HepG2 (cell line): ENCODE results near the gene KMT2B. TPM values are rescaled to one million over a fixed set of nuclear protein-coding genes. Genes with fewer than 3 reads are reported as not detected.

Experiments used
- ATAC-seq: fragments of 200-7000 bp; cut with Tn5 transposase; 3 replicates; pipeline ENCODE4 v1.9.1; 2020; ENCODE audit warnings: mild to moderate bottlenecking, moderate library complexity
- BruUV-seq: library from RNA; stranded (reverse); fragments of 400-500 nt; replicated peaks from 2 replicates; lab custom pipeline; 2021; lab: Mats Ljungman, UMichigan
- CTCF ChIA-PET: fragments of 300-600 bp; formaldehyde crosslinking; extraction: SDS; loops from one replicate; lab custom pipeline; 2021; ENCODE audit warnings: low total read pairs, inconsistent platforms, low intra/inter-chr PET ratio; lab: Yijun Ruan, JAX
- POLR2A ChIA-PET: fragments of 350-600 bp; sonication (Branson Sonifier 250); formaldehyde crosslinking; loops from one replicate; lab custom pipeline; 2020; ENCODE audit warnings: antibody characterized with exemption, inconsistent platforms; lab: Yijun Ruan, JAX
- DNase-seq: peaks from one replicate; pipeline ENCODE4 v3.0.0-alpha.2; 2015; ENCODE audit warnings: low spot score
- FAIRE-seq: peaks from 3 replicates; lab custom pipeline; 2011; peaks lifted over from hg19 to GRCh38; lab: Jason Lieb, UNC
- H2AFZ ChIP-seq: one replicate; pipeline ENCODE4 v1.6.1; 2011; ENCODE audit warnings: low read length, inconsistent platforms
- H3K27ac ChIP-seq: fragments of 300-600 bp; 3 replicates; pipeline ENCODE4 v1.8.0; 2011; ENCODE audit warnings: mixed run types, mild to moderate bottlenecking, mixed read lengths, low read length, inconsistent platforms; ENCODE audit not compliant: insufficient read depth; ENCODE audit errors: extremely low read length
- H3K27me3 ChIP-seq, 2 experiments: fragments of 200-600 bp in 1 of 2; 2 replicates in 1 of 2; 3 replicates in 1 of 2; pipeline versions ENCODE4 v1.6.0 to v1.8.0; 2011; ENCODE audit warnings: low read length in 2 of 2, mild to moderate bottlenecking in 2 of 2, moderate library complexity in 2 of 2, inconsistent platforms in 1 of 2; ENCODE audit not compliant: insufficient read depth in 2 of 2, control insufficient read depth in 1 of 2
- H3K36me3 ChIP-seq, 2 experiments: fragments of 200-600 bp in 1 of 2; replicated peaks in 1 of 2; 2 replicates in 1 of 2; 3 replicates in 1 of 2; pipeline versions ENCODE4 v1.5.1 to v1.8.0; 2011; ENCODE audit warnings: low read length in 2 of 2, inconsistent platforms in 1 of 2; ENCODE audit not compliant: insufficient read depth in 2 of 2, control insufficient read depth in 1 of 2
- H3K4me1 ChIP-seq: 2 replicates; pipeline ENCODE4 v1.5.1; 2012; ENCODE audit warnings: low read length, inconsistent platforms; ENCODE audit not compliant: insufficient read depth
- H3K4me2 ChIP-seq: 2 replicates; pipeline ENCODE4 v1.6.0; 2011; ENCODE audit warnings: low read depth, low read length, inconsistent platforms
- H3K4me3 ChIP-seq, 3 experiments: fragments of 200-600 bp in 1 of 3; sonication (generic), shearing (Covaris generic) in 1 of 3; replicated peaks in 1 of 3; 2 replicates each; pipeline ENCODE4 v1.5.1; 2011 to 2016; ENCODE audit warnings: low read length in 3 of 3, inconsistent platforms in 2 of 3, low read depth in 2 of 3, mild to moderate bottlenecking in 2 of 3, control low read depth in 1 of 3, mixed read lengths in 1 of 3; ENCODE audit not compliant: insufficient read depth in 1 of 3
- H3K79me2 ChIP-seq: one replicate; pipeline ENCODE4 v1.6.1; 2011; ENCODE audit warnings: low read length, inconsistent platforms; ENCODE audit not compliant: insufficient read depth
- H3K9ac ChIP-seq: 2 replicates; pipeline ENCODE4 v1.6.0; 2011; ENCODE audit warnings: mild to moderate bottlenecking, low read depth, low read length, inconsistent platforms; ENCODE audit not compliant: insufficient read depth
- H3K9me3 ChIP-seq: 2 replicates; pipeline ENCODE4 v1.5.1; 2012; ENCODE audit warnings: mild to moderate bottlenecking, low read length
- H4K20me1 ChIP-seq: 2 replicates; pipeline ENCODE4 v1.6.0; 2011; ENCODE audit warnings: inconsistent platforms, mild to moderate bottlenecking, low read length, moderate library complexity; ENCODE audit not compliant: insufficient read depth
- DPF2 ChIP-seq: sonication (generic); formaldehyde crosslinking; IDR thresholded peaks from 2 replicates; pipeline ENCODE4 v1.4.0; 2020; ENCODE audit warnings: mild to moderate bottlenecking, low read depth, missing genetic modification reagents, borderline replicate concordance
- ELF1 ChIP-seq: sonication (generic); formaldehyde crosslinking; IDR thresholded peaks from 2 replicates; pipeline ENCODE4 v1.4.0; 2020; ENCODE audit warnings: missing genetic modification reagents
- GABPA ChIP-seq, 2 experiments: IDR thresholded peaks; 2 replicates each; pipeline ENCODE4 v1.6.1; 2011 to 2016; ENCODE audit warnings: low read depth in 2 of 2, low read length in 1 of 2, missing biosample characterization in 1 of 2, missing genetic modification characterization in 1 of 2
- HIVEP1 ChIP-seq: sonication (generic); formaldehyde crosslinking; IDR thresholded peaks from 2 replicates; pipeline ENCODE4 v1.4.0; 2020; ENCODE audit warnings: mild to moderate bottlenecking, missing genetic modification reagents
- HNF4A ChIP-seq: sonication (generic); formaldehyde crosslinking; IDR thresholded peaks from 2 replicates; pipeline ENCODE4 v1.4.0; 2020; ENCODE audit warnings: missing genetic modification reagents
- IRF1 ChIP-seq: sonication (generic); formaldehyde crosslinking; IDR thresholded peaks from 2 replicates; pipeline ENCODE4 v1.4.0; 2020; ENCODE audit warnings: low read depth, mild to moderate bottlenecking, missing genetic modification reagents
- KLF16 ChIP-seq, 2 experiments: sonication (generic) in 1 of 2; formaldehyde crosslinking in 1 of 2; IDR thresholded peaks; 2 replicates each; pipeline versions ENCODE4 v1.6.1 to v1.8.0; 2016 to 2023; ENCODE audit warnings: missing genetic modification reagents in 2 of 2, missing compliant biosample characterization in 1 of 2
- MAFG ChIP-seq: sonication (generic); formaldehyde crosslinking; IDR thresholded peaks from 2 replicates; pipeline ENCODE4 v1.5.1; 2020; ENCODE audit warnings: mild to moderate bottlenecking, missing genetic modification reagents
- MBNL3 ChIP-seq: fragments of 250-450 bp; sonication (Bioruptor Pico); conservative IDR thresholded peaks from 2 replicates; pipeline ENCODE4 v1.8.0; 2022; ENCODE audit warnings: mild to moderate bottlenecking, inconsistent platforms
- POLR2AphosphoS5 ChIP-seq: IDR thresholded peaks from 2 replicates; pipeline ENCODE4 v1.6.1; 2012; ENCODE audit warnings: low read depth, low read length
- RARG ChIP-seq: sonication (generic); formaldehyde crosslinking; IDR thresholded peaks from 2 replicates; pipeline ENCODE4 v1.4.0; 2020; ENCODE audit warnings: low read depth, mild to moderate bottlenecking, missing genetic modification reagents
- SRF ChIP-seq: IDR thresholded peaks from 2 replicates; pipeline ENCODE4 v1.6.1; 2011; ENCODE audit warnings: mild to moderate bottlenecking, low read depth, low read length, moderate library complexity
- ZFP82 ChIP-seq: sonication (generic); formaldehyde crosslinking; IDR thresholded peaks from 2 replicates; pipeline ENCODE4 v1.5.1; 2020; ENCODE audit warnings: mild to moderate bottlenecking, missing genetic modification reagents, borderline replicate concordance
- ZKSCAN5 ChIP-seq: sonication (generic); formaldehyde crosslinking; IDR thresholded peaks from 2 replicates; pipeline ENCODE4 v1.5.1; 2020; ENCODE audit warnings: mild to moderate bottlenecking, missing genetic modification reagents
- ZNF484 ChIP-seq: sonication (generic); formaldehyde crosslinking; IDR thresholded peaks from 2 replicates; pipeline ENCODE4 v1.5.1; 2020; ENCODE audit warnings: mild to moderate bottlenecking, low read depth, missing genetic modification reagents, borderline replicate concordance
- ZNF782 ChIP-seq: sonication (generic); formaldehyde crosslinking; IDR thresholded peaks from 2 replicates; pipeline ENCODE4 v1.4.0; 2020; ENCODE audit warnings: missing genetic modification reagents, mild to moderate bottlenecking, borderline replicate concordance
- WGBS: methylation state at CpG from one replicate; pipeline ENCODE4 v1.1.6; 2017; ENCODE audit warnings: low lambda C conversion rate; 5-methylcytosine and 5-hydroxymethylcytosine counted together
- in situ Hi-C: cut with HindIII; loops from 2 replicates; pipeline ENCODE4 v1.10.0; 2017; ENCODE audit warnings: low pct_unique_long_range_greater_than_20kb; ENCODE audit not compliant: extremely low pct_ligation_motif_present
- intact Hi-C: fragments of 100-400 bp; cut with micrococcal nuclease; formaldehyde crosslinking; loops from one replicate; pipeline ENCODE4 v1.10.0; 2022; ENCODE audit not compliant: unreplicated experiment
- polyA plus RNA-seq, 8 experiments: library from polyadenylated mRNA; depleted of rRNA in 3 of 8; stranded (reverse) in 7 of 8; unstranded in 1 of 8; fragments of >200 nt; fragmentation: Illumina TruSeq in 4 of 8; extraction: Trizol in 4 of 8; gene quantifications; 2 replicates each; pipeline versions ENCODE4 v1.2.1 to v1.2.3, GENCODE V29; 2011 to 2016; ENCODE audit warnings: low read depth in 4 of 8, missing spikeins in 1 of 8, mixed read lengths in 1 of 8; ENCODE audit not compliant: insufficient read depth in 1 of 8
- total RNA-seq, 5 experiments: library from RNA; depleted of rRNA; stranded (reverse); fragments of >200 nt; fragmentation: Illumina TruSeq; extraction: Trizol; gene quantifications; 2 replicates each; pipeline ENCODE4 v1.2.3, GENCODE V29; 2016; ENCODE audit warnings: low read depth in 1 of 5
- TF ChIP-seq, protein P1 (sequence below): sonication (generic); formaldehyde crosslinking; IDR thresholded peaks from 2 replicates; pipeline ENCODE4 v1.5.0; 2020; ENCODE audit warnings: missing genetic modification reagents, mild to moderate bottlenecking, borderline replicate concordance

The KMT2B gene
- total and polyA plus RNA-seq, 2 of the 13 experiments (the other 11 are each of a cell fraction or from before 2014, with no cell fraction given), result 6.2 to 16.9 TPM

- peak; percentile 93 for DNase-seq
- POLR2A ChIA-PET, result no interaction called here
- Histone ChIP-seq H3K79me2 (peaks cover 21% of the 10 kb centered on the region), H3K27me3 (no peaks in the 10 kb centered on the region), H3K4me3 (peak overlapping the region; percentile 69 to 91 (median 81)), H3K27ac (peak overlapping the region; percentile 78), H4K20me1 (peaks cover 8% of the 10 kb centered on the region), H3K4me2 (peak overlapping the region; percentile 96), H3K4me1 (peaks cover 34% of the 10 kb centered on the region), H3K36me3 (peaks cover 4 to 15% of the 10 kb centered on the region in 2 experiments), H2AFZ (peak overlapping the region; percentile 12), H3K9ac (peak overlapping the region; percentile 81), H3K9me3 (no peaks in the 10 kb centered on the region)
- FAIRE-seq, result peak; percentile 87
- CTCF ChIA-PET, result interaction anchor here (0.5 to 7.0 kb wide), 7 partner anchors 15 to 215 kb away, joined by 3 to 201 read pairs (median 7); no protein-coding TSS in a partner anchor
- BruUV-seq, result TSS peak; percentile 41
- in situ Hi-C loops, result loop anchor here (5.0 kb wide), 1 partner anchor 170 kb away; the partner anchor contains the start of gene TMEM147
- intact Hi-C loops, result loop anchor here (1.0 kb wide), 2 partner anchors 23 to 168 kb away; no protein-coding TSS in a partner anchor
- peak; percentile 82 for ATAC-seq
- under 1% methylated on average over 19 of the region's 77 CpGs for WGBS
- TF ChIP-seq HIVEP1 (CRISPR knock-in tag) (no peak; the same call in 1 of the 2 replicates), ZNF484 (CRISPR knock-in tag) (no peak), KLF16 (CRISPR knock-in tag; IDR thresholded peaks at IDR 0.05) (peak in 1 of 2 experiments; percentile 3; a peak in 2 of 4 replicates), SRF (no peak; the same call in 1 of the 2 replicates), ELF1 (CRISPR knock-in tag) (peak; percentile 94; the same call in 1 of the 2 replicates), ZFP82 (peak; percentile 39; the same call in 1 of the 2 replicates), HNF4A (peak; percentile 27; the same call in 1 of the 2 replicates), ZKSCAN5 (CRISPR knock-in tag) (peak; percentile 53; the same call in 1 of the 2 replicates), MBNL3 (CRISPR knock-in tag) (no peak), IRF1 (no peak), GABPA (IDR thresholded peaks at IDR 0.05; ENCODE audit: low read depth, low read length) (peak; percentile 61; the same call in 1 of the 2 replicates), GABPA (CRISPR knock-in tag; IDR thresholded peaks at IDR 0.05; ENCODE audit: low read depth) (peak; percentile 88), MAFG (CRISPR knock-in tag) (no peak), DPF2 (CRISPR knock-in tag) (no peak), ZNF782 (0 out of 2 replicates have a peak, but pooled peaks have one; percentile 35), POLR2AphosphoS5 (peak; percentile 54; the same call in 1 of the 2 replicates), RARG (CRISPR knock-in tag) (0 out of 2 replicates have a peak, but pooled peaks have one; percentile 43)
- TF ChIP-seq, protein P1, sequence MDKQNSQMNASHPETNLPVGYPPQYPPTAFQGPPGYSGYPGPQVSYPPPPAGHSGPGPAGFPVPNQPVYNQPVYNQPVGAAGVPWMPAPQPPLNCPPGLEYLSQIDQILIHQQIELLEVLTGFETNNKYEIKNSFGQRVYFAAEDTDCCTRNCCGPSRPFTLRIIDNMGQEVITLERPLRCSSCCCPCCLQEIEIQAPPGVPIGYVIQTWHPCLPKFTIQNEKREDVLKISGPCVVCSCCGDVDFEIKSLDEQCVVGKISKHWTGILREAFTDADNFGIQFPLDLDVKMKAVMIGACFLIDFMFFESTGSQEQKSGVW (CRISPR knock-in tag), result no peak
Observed at GRCh38 chr19:35716801-35717664, 770 bp upstream of the KMT2B start.
